ENCODE measurements around the gene WASHC1. TPM values are rescaled to one million over a fixed set of nuclear protein-coding genes. Genes with fewer than 3 reads are reported as not detected.
"Not testable (repeated sequence)": the region's sequence is repeated elsewhere in the genome, so short reads cannot be mapped to it uniquely, and the experiment has no call there.

The WASHC1 gene, protein sequence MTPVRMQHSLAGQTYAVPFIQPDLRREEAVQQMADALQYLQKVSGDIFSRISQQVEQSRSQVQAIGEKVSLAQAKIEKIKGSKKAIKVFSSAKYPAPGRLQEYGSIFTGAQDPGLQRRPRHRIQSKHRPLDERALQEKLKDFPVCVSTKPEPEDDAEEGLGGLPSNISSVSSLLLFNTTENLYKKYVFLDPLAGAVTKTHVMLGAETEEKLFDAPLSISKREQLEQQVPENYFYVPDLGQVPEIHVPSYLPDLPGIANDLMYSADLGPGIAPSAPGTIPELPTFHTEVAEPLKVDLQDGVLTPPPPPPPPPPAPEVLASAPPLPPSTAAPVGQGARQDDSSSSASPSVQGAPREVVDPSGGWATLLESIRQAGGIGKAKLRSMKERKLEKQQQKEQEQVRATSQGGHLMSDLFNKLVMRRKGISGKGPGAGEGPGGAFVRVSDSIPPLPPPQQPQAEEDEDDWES
- total RNA-seq: 10 to 100 TPM in 1 of 2 donors, 1 to 10 TPM in 1; 1.8 to 19.8 TPM

- ATAC-seq (ENCODE audit: insufficient number of reproducible peaks, low FRiP score, low read depth); H3K4me1 ChIP-seq (ENCODE audit: control insufficient read depth in 1 of 2, low read depth in 2 of 2); H3K27me3 ChIP-seq (replicated peaks; ENCODE audit: insufficient read depth); H3K36me3 ChIP-seq; H3K9me3 ChIP-seq; H3K27ac ChIP-seq; DNase-seq (ENCODE audit: low spot score): not testable (repeated sequence)
- peak within 1 kb of the TSS; percentile 61 for H3K4me3 ChIP-seq
Observed at GRCh38 chr9:29356-29755, at the start of gene WASHC1. Gene WASHC1, minus strand, starts transcription at chr9:29456. Its CDS starts 4,457 bp downstream, at chr9:24999.

DNA sequence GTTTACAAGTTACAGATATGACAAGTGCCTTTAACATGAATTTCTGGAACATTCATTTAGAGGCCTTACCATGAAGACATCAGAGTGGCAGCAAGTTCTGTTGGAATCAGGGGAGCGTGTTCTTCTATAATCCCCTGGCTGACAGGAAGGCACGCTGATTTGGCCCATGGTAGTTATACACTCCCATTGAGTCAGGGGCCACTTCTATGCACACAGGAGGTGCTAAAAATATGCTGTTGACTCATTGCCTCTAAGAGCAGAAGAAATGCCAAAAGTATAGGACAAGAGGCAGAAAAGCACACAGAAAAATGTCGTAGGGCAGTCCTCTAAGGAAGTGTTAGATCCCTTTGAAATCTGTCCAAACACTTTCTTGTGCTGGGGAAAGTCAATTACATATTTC, 49.1 kb upstream of the WASHC1 start:
- ATAC-seq (ENCODE audit: insufficient number of reproducible peaks, low FRiP score, low read depth); H3K27me3 ChIP-seq (replicated peaks; ENCODE audit: insufficient read depth); H3K4me1 ChIP-seq (ENCODE audit: control insufficient read depth in 1 of 2, low read depth in 2 of 2); H3K9me3 ChIP-seq; H3K27ac ChIP-seq; H3K4me3 ChIP-seq; H3K36me3 ChIP-seq; DNase-seq (ENCODE audit: low spot score): not testable (repeated sequence)

DNA sequence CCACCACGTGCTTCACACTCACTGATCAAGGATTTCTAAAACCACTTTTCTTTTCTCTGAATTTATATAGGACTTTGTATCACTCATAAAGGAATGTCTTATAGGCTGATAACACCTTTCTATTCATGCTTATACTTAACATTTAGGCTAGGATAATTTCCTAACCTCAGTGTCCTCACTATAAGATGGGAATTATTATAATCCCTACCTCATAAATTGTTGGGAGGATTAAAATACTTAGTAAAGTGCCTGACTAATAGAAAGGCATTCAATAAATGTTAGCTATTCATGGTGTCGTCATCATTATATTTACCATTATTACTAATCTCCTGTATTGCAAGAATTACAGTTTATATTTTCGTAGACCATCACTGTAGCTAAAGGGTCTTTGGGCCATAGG, 47.1 kb upstream of the WASHC1 start:
- not testable (repeated sequence) for DNase-seq (ENCODE audit: low spot score); H3K36me3 ChIP-seq; ATAC-seq (ENCODE audit: insufficient number of reproducible peaks, low FRiP score, low read depth); H3K27ac ChIP-seq; H3K27me3 ChIP-seq (replicated peaks; ENCODE audit: insufficient read depth); H3K4me1 ChIP-seq (ENCODE audit: control insufficient read depth in 1 of 2, low read depth in 2 of 2); H3K9me3 ChIP-seq; H3K4me3 ChIP-seq

GRCh38 chr9:73900-74525, 44.8 kb upstream of the WASHC1 start:
- DNase-seq (ENCODE audit: low spot score); H3K27me3 ChIP-seq (replicated peaks; ENCODE audit: insufficient read depth); H3K27ac ChIP-seq; ATAC-seq (ENCODE audit: insufficient number of reproducible peaks, low FRiP score, low read depth); H3K36me3 ChIP-seq; H3K9me3 ChIP-seq; H3K4me1 ChIP-seq (ENCODE audit: control insufficient read depth in 1 of 2, low read depth in 2 of 2): not testable (repeated sequence)
- peak overlapping the region; percentile 69 for H3K4me3 ChIP-seq

DNA sequence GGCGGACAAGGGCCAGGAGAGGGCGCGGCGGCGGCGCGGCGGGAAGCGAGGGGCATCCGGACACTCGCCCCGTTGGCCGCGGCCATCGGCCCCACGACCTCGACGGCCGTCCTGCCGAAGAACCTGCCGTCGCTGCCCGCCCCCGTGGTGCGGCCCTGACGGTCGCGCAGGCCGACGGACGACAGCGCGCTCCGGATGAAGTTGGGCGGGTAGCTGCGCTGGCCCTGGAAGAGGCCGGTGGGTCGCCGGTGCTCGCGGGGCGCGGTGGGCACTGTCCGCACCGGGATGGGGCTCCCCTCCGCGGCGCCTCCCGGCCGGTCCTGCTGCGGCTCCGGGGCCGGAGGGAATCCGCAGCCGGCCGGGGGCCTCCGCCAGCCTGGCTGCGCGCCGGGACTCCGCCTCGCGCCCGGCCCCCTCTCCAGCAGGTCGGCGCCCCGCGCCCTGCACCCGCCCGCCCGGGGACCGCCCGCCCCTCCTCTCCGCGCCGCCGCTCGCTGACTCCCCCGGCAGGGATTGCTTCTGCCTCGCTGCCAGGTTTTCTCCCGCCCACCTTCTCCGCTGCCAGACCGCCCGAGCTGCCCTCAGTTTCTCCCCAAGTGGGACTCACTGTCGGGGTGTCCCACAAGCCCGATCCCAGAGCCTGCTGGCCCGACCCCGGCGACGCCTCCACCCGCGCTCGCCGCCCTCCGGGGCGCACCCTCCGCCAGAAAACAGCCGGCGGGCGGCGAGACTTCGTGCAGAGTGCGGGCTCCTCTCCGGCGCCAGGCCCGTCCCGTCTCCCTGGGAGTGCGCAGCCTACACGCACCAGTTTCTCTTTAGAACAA, 44.0 kb upstream of the WASHC1 start:
- not testable (repeated sequence) for H3K4me1 ChIP-seq (ENCODE audit: control insufficient read depth in 1 of 2, low read depth in 2 of 2); H3K36me3 ChIP-seq; H3K9me3 ChIP-seq; DNase-seq (ENCODE audit: low spot score); H3K27me3 ChIP-seq (replicated peaks; ENCODE audit: insufficient read depth); ATAC-seq (ENCODE audit: insufficient number of reproducible peaks, low FRiP score, low read depth); H3K27ac ChIP-seq
- peak overlapping the region; percentile 69 for H3K4me3 ChIP-seq

DNA sequence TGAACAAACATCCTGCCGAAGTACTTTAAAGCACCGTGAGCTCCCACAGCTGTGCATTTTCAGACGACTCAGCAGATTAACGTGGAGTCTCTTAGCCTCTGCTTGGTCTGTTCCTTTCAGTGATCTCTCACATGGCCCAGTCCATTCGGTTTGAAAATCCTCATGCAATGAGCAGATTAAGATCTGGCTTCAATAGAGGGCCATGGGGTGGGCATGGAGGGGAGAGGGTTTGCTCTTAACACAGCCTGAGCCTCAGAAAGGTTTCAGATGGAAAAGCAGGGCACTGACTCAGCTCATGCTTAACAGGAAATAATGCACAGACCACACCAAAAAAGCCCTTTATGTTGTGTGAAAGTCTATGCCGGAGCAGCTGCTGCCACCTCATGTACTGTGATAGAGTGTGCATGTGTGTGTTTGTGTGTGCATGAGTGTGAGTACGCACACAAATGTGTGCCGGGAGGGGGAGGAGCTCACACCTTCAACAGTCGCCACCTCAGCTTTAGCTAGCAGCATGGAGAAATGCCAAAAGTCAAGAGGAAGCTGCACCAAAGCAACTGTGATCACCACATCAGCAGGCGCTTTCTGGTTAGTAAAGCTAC, 33.9 kb upstream of the WASHC1 start:
- not testable (repeated sequence) for H3K36me3 ChIP-seq; ATAC-seq (ENCODE audit: insufficient number of reproducible peaks, low FRiP score, low read depth); H3K4me1 ChIP-seq (ENCODE audit: control insufficient read depth in 1 of 2, low read depth in 2 of 2)

DNA sequence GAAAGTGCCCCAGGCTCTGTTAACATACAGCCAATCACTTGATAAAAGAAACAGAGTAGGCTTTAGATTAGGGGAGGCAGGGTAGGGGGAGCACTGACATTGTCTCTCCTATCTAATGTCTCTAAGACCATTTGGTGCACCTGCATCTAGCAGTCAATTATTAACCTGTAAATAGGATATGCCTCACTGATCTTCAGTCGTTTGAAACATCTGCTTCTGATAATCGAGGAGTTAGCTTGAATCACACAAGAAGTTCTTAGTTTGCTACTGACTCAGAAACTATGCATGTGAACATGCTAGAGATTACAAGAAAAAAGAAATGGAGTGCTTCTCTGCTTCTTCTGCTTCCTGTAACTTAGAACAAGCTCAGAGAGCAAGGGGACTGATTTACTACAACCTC, 23.4 kb upstream of the WASHC1 start:
- H3K27ac ChIP-seq; H3K9me3 ChIP-seq; DNase-seq (ENCODE audit: low spot score); H3K4me1 ChIP-seq (ENCODE audit: control insufficient read depth in 1 of 2, low read depth in 2 of 2); H3K36me3 ChIP-seq; ATAC-seq (ENCODE audit: insufficient number of reproducible peaks, low FRiP score, low read depth); H3K4me3 ChIP-seq; H3K27me3 ChIP-seq (replicated peaks; ENCODE audit: insufficient read depth): not testable (repeated sequence)

More for the DNA sequence above, 33.9 kb upstream of the WASHC1 start:
- H3K27ac ChIP-seq; H3K9me3 ChIP-seq; H3K27me3 ChIP-seq (replicated peaks; ENCODE audit: insufficient read depth); DNase-seq (ENCODE audit: low spot score); H3K4me3 ChIP-seq: not testable (repeated sequence)

- DNase-seq (ENCODE audit: low spot score): not testable (repeated sequence)
Observed at GRCh38 chr9:48190-48842, 19.1 kb upstream of the WASHC1 start.

DNA sequence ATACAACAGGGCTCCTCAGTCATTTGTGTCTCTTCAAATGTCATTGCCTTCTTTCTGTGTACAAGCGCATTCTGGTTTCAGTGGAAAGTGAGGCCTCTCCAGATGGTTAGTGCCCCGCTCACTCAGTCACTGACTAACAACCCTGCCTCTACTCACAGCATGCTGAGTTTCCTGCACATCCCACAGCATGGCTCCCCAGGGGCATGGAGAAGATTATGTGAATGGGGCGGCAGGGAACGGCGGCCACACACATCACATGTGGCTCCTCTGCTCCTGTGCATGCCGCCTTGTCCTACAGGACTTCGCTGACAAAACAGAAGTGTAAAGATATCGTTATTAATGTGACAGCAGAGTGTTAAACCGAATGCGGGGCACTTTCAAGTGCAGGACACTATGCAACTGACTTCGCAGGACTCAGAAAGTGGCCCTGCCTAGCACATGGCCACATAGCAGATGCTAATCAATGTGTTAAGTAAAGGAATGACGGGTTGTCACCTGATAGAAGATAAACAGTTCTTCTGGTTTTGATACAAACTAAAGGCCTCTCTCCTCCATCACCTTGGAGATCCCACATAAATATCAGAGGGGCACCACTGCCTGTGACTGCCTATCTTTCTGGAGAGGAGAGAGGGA, 17.5 kb upstream of the WASHC1 start:
- H3K4me1 ChIP-seq (ENCODE audit: control insufficient read depth in 1 of 2, low read depth in 2 of 2); ATAC-seq (ENCODE audit: insufficient number of reproducible peaks, low FRiP score, low read depth); H3K36me3 ChIP-seq; H3K9me3 ChIP-seq; DNase-seq (ENCODE audit: low spot score); H3K4me3 ChIP-seq; H3K27ac ChIP-seq; H3K27me3 ChIP-seq (replicated peaks; ENCODE audit: insufficient read depth): not testable (repeated sequence)

More at GRCh38 chr9:48190-48842, 19.1 kb upstream of the WASHC1 start:
- not testable (repeated sequence) for H3K4me1 ChIP-seq (ENCODE audit: control insufficient read depth in 1 of 2, low read depth in 2 of 2); H3K9me3 ChIP-seq; H3K4me3 ChIP-seq; H3K27ac ChIP-seq; H3K36me3 ChIP-seq; ATAC-seq (ENCODE audit: insufficient number of reproducible peaks, low FRiP score, low read depth); H3K27me3 ChIP-seq (replicated peaks; ENCODE audit: insufficient read depth)

DNA sequence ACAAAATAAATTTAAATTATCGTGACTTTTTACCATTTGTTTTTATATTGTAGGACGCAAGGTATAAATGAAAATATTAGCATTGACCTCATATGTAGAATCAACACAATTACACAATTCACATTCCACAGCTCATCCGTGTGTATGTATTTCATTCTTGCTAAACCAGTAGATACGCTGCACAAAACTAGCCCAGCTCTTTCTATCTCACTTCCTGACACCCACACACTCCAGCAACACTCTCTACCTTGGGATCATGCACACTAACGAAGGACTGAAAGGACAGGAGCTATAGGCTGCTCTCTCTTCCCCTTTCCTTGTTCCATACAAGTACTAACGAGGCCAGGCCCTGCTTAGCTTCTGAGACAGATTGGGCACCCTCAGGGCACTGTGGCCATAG, 16.9 kb upstream of the WASHC1 start:
- not testable (repeated sequence) for H3K27me3 ChIP-seq (replicated peaks; ENCODE audit: insufficient read depth); DNase-seq (ENCODE audit: low spot score); H3K27ac ChIP-seq; H3K4me3 ChIP-seq; H3K4me1 ChIP-seq (ENCODE audit: control insufficient read depth in 1 of 2, low read depth in 2 of 2); H3K9me3 ChIP-seq; H3K36me3 ChIP-seq; ATAC-seq (ENCODE audit: insufficient number of reproducible peaks, low FRiP score, low read depth)

- not testable (repeated sequence) for DNase-seq (ENCODE audit: low spot score); H3K27me3 ChIP-seq (replicated peaks; ENCODE audit: insufficient read depth); H3K4me3 ChIP-seq; H3K9me3 ChIP-seq; H3K27ac ChIP-seq; H3K36me3 ChIP-seq; ATAC-seq (ENCODE audit: insufficient number of reproducible peaks, low FRiP score, low read depth); H3K4me1 ChIP-seq (ENCODE audit: control insufficient read depth in 1 of 2, low read depth in 2 of 2)
Observed at GRCh38 chr9:45180-45878, 16.1 kb upstream of the WASHC1 start.
